HG03558 (cell line): ENCODE data around the gene PPP6R3.

Experiments
- ATAC-seq: cut with Tn5 transposase; IDR thresholded peaks from one replicate; pipeline ENCODE4 v1.9.1; 2021; ENCODE audit warnings: moderate number of reproducible peaks; ENCODE audit not compliant: unreplicated experiment; ENCODE audit errors: extremely low read depth

PPP6R3 gene

DNA sequence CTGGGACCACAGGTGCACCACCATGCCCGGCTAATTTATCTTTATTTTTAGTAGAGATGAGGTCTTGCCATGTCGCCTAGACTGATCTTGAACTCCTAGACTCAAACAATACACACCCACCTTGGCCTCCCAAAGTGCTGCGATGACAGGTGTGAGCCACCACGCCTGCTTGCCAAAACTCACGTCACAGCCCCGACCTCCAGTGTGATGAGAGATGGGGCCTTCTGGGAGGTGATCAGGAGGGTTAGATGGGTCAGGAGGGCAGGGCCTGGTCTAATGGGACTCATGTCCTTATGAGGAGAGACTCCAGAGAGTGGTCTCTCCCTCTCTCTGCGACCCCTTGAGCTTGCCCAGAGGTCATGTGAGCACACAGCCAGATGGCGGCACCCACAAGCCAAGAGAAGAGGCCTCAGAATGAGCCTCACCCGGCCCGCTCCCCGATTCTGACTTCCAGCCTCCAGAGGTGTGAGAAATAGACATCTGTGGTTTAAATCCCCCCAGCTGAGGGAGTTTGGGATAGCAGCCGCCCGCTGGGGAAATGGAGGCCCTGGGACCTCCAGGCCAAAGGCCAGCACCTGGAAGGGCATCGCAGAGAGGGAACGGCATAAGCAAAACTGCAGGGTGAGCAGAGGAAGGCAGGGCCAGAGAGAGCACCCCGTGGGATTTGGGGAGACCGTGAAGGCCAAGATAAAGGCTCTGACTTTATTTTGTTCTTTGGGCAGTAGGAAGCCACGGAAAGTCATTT is 199.7 kb downstream of the PPP6R3 start:
- ATAC-seq = no peak

DNA sequence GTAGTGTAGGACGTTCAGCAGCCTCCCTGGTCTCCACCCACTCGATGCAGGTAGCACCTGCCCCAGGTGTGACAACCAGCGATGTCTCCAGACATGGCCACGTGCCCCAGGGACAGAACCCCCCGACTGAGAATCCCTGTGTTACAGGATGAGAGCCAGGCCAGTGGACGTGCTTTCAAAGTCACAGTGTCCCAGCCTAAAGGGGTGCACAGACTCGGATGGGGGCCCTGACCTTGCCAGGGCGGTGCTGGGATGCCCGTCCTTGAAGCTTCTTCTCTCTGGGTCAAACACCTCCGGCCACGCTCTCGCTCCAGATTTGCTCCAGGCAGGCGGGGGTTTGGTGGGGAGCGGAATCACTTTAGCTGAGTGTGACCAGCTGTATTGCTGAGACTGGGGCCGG is 200.5 kb downstream of the PPP6R3 start:
- no peak for ATAC-seq

DNA sequence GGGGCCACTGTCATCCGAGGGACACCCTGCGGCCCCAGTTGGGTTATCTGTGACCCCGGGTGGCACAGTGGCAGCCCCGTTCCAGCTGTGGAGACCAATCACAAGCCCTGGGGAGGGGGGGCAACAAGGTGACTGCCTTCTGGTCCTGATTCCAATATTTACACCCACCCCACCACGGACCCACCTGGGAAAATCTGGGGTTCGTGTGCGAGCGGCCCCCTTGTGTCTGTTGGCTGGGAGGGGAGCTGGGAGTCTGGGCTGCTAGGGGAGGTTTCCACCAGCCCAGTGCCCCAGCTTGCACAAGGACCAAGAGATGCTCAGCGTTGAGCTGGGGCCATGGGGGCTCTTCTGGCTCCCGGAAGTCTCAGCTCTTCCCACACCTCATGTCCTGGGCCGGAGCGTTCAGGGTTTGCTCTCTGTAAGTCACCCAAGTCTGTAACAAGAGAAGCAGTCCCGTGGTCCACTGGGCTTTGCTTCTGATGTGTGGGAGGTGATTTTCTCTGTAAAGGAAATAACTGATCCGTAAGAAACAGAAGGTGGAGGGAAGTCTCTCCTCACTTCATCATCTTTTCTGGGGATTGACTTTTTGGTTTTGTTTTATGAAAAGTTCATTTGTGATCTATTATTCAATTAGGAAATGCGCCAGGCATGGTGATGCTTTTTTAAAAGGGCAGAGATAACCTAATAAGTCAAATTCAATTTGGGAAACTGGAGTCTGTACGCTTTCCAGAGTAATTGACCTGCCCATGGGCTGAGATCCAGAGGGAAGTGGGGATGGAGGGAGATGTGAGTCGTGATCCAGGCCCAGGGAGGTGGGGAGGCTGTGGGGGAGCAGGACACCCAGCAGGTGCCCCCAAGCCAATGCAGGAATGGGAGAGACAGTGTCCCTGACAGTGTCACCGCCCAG is 201.4 kb downstream of the PPP6R3 start:
- no peak for ATAC-seq

DNA sequence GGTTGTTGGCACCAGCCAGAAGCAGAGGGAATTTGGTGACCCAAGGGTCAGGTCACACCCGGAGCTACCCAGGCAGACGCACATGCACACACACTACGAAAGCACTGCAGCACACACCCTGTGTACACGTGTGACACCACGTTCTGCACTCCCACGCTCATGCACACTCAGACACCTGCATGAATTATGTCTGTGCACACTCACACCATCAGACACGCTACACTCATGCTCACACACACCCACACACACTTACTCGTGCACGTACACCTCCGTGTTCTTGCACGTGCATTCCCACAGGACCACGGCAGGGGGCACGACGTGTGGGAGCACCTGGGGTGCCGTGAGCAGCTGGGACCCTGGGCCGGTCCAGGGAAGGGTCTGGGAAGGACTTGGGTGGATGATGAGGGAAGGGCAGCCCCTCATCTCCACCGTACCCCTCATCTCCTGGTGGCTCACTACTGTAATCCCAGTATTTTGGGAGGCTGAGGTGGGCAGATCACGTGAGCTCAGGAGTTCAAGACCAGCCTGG is 203.0 kb downstream of the PPP6R3 start:
- no peak for ATAC-seq

DNA sequence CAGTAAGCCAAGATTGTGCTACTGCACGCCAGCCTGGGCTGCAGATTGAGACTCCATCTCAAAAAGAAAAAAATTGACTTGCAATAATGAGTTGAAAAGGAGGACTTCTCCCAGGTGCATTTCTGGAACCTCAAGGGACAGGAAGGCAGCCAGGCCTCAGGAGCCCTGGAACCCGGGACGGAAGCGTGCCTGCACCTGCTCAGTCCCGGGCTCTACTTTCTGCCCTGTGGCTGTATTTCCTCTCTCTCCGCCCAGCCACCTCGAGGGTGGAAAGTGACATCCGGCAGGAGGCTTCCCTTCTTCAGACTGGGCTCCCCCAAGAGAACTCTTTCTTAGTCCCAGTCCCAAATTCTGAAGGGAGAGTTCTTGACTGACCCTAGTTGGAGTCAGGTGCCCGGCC is 203.6 kb downstream of the PPP6R3 start:
- ATAC-seq = no peak

DNA sequence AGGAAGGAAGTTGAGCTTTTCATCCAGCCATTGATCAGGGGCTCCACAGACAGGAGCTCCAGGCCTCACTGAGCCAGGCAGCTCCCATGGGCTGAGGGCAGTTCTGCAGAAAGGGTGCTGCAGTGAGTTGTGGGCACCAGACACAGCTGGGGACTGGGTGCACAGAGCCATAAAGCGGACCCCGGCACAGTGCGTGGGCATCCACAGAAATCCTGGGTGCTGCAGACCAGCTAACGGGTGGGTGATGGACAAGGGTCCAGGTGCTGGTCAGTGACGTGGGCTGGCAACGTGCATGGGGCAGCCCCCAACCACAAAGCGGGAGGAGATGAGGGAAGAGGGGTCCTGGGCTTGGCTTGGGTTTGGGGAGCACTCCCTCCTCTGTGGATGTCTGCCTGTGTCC is 204.4 kb downstream of the PPP6R3 start:
- ATAC-seq = no peak
